Memory B cell (primary cell): ENCODE results near the gene RSPH9.

Experiments
- ATAC-seq: fragments of 150-1000 bp; cut with Tn5 transposase; 2 replicates; pipeline ENCODE4 v1.10.0; 2021; ENCODE audit warnings: low read depth, mild to moderate bottlenecking, moderate library complexity
- DNase-seq, 2 donors: peaks; one replicate each; pipeline ENCODE4 v3.0.0; 2022; ENCODE audit warnings: low spot score in 2 of 2
- H3K27ac Mint-ChIP-seq: one replicate; pipeline ENCODE4 v1.8.0; 2022; ENCODE audit warnings: mild to moderate bottlenecking, moderate library complexity, mixed read lengths
- H3K27me3 Mint-ChIP-seq: one replicate; pipeline ENCODE4 v1.8.0; 2022; ENCODE audit warnings: mixed read lengths
- H3K36me3 Mint-ChIP-seq: one replicate; pipeline ENCODE4 v1.8.0; 2022; ENCODE audit warnings: mild to moderate bottlenecking, mixed read lengths
- H3K4me1 Mint-ChIP-seq: one replicate; pipeline ENCODE4 v1.8.0; 2022; ENCODE audit warnings: mixed read lengths
- H3K4me3 Mint-ChIP-seq: one replicate; pipeline ENCODE4 v1.8.0; 2022; ENCODE audit warnings: mild to moderate bottlenecking, moderate library complexity, mixed read lengths
- H3K9me3 Mint-ChIP-seq: one replicate; pipeline ENCODE4 v1.8.0; 2022; ENCODE audit warnings: mixed read lengths

Gene RSPH9

DNA sequence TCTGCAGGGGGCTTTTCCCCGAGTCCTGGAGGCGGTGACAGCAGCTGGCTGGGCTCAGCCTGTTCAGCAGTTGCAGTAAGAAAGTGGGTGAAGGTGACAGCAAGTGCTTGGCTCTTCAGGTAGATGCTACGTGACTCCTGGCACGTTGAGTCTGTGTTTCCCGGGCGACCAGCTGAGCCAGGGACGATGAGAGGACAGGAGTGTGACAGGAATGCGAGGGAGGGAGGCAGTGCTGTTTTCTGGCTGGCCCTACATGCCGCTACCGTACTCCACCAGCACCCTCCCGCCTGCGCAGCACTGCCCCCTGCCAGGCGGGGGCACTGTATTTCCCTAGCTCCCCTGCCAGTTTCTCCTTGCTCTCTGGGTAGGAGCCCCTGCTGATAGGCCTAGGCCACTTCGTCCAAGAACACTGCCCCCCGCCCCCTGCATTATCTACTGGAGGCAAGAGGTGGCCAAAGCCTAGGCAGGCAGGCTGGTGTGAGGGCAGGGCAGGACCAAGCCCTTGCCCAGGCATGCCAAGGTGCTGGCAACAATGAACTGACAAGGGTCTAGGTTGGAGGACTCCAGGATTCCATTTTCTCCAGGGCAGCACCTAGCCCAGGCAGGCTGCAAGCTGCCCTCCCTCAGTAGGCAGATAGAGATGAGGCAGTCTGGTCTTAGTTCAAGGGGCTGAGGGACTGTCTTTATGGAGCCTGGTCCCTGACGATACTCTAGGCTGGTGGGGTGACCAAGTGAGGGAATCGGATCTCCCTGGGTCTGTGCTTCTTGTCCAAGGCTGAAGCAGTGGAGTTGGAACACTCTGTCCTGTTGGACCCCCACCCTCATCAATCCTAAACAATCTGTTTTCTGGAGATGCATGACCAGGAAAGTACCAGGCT, 23.6 kb downstream of the RSPH9 start:
- H3K27ac Mint-ChIP-seq, result peak overlapping the region; percentile 60
- peak overlapping the region; percentile 49 for H3K4me3 Mint-ChIP-seq
- H3K9me3 Mint-ChIP-seq, result no peaks in the 10 kb centered on the region
- peak; percentile 82 for ATAC-seq
- H3K36me3 Mint-ChIP-seq, result peaks cover 14% of the 10 kb centered on the region
- DNase-seq, result peak; percentile 44 to 55
- H3K27me3 Mint-ChIP-seq, result peaks cover 2% of the 10 kb centered on the region
- H3K4me1 Mint-ChIP-seq, result peaks cover 15% of the 10 kb centered on the region

DNA sequence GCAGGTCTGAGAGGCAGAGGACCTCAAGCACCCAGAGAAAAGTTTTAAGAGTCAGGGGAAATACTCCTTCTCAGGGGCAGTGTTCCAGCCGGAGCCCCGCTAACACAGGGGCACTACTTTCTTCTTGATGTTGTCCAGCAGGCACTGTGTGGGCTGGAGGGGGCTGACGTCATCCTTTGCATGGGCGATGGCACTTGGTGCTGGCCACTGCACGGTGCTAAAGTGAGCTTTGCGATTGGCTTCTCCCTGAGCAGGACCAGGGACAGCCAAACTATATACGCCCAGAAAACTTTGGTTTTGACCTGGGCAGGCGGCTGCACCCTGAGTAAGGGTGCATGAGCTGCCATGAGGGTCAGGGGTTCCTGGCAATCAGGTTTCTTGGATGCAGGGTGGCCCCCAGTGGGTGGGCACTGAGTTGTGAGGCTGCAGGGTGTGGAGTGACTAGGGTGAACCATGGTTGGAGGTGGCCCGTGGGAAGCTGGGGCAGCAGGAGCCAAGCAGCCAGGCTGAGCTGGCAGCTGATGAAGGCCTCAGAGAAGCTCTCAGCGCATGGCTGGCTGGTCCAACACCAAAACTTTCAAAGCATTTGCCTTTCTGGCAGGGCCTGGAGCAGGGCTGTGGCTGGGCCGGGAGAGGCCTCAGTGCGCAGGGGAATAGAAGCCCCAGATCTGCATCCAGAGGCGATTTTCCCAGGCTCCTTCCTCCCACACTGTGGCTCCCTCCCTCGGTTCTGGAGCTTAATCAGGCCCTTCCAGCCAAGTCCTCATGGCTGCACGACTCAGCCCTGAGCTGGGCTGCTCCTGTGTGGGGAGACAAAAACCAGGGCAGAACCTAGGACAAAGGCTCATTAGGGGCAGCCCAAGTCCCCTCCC, 24.4 kb downstream of the RSPH9 start:
- DNase-seq, result no peak
- ATAC-seq, result no peak
- Mint-ChIP-seq H3K27me3 (peaks cover under 1% of the 10 kb centered on the region), H3K9me3 (no peaks in the 10 kb centered on the region), H3K4me1 (peaks cover 15% of the 10 kb centered on the region), H3K36me3 (peaks cover 14% of the 10 kb centered on the region), H3K27ac (no peak overlapping the region), H3K4me3 (no peak overlapping the region)

- no peaks in the 10 kb centered on the region for H3K9me3 Mint-ChIP-seq
- H3K36me3 Mint-ChIP-seq, result peaks cover 17% of the 10 kb centered on the region
- H3K4me3 Mint-ChIP-seq, result no peak overlapping the region
- H3K27ac Mint-ChIP-seq, result peak overlapping the region; percentile 55
- DNase-seq, result no peak
- H3K4me1 Mint-ChIP-seq, result peaks cover 15% of the 10 kb centered on the region
- H3K27me3 Mint-ChIP-seq, result no peaks in the 10 kb centered on the region
- no peak for ATAC-seq
Measured at GRCh38 chr6:43669922-43670622, 25.2 kb downstream of the RSPH9 start.

DNA sequence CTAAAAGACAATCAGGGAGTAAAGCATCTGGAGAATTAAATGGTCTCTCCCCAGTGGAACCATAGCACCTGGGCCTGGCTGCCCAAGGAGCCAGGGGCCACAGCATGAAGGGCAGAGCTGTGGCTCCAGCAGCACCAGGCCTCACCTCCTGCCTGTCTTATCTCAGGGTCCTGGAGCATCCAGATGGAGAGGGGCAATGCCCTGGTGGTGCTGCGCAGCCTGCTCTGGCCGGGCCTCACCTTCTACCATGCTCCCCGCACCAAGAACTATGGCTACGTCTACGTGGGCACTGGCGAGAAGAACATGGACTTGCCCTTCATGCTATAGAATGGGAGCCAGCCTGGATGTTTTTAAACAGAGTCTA, 25.8 kb downstream of the RSPH9 start:
- Mint-ChIP-seq H3K27me3 (no peaks in the 10 kb centered on the region), H3K36me3 (peaks cover 17% of the 10 kb centered on the region), H3K27ac (peak overlapping the region; percentile 55), H3K4me3 (no peak overlapping the region), H3K4me1 (peaks cover 15% of the 10 kb centered on the region), H3K9me3 (no peaks in the 10 kb centered on the region)
- ATAC-seq (no peak), DNase-seq (no peak)

DNA sequence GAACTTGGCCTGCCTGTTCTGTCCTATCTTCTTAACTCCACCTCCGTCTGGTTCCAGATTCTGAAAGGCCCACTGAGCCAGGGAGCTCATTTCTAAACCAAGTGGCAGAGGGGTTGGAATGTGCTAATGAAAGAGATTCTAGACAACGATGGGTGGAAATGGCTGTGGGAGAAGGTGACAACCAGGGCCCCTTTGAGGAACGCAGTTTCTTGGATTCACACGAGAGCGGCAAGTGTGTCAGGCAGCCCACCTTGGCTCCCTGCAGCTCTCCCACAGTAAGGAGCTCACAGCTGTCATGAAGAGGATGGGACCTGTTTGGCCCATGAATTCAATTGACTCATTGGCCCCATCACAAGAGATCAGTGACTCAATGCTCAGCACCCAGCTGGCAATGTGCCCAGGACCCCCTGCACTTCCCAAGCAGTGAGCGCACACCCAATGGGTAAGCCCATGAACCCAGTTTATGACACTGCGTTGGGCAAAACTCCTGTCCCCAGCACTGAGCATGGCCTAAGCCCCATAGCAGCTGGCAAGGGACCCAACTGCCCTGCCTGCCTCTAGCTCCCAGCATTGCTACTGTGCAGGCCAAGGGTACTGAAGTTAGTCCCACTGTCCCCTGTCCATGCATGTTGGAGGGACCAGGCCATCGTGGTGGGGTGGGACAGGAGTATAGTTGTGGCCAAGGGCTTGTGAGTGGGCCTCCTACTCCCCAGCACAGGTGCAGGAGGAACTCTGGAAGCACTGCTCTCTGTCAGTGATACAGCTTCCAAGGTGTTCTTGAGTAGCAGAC, 26.4 kb downstream of the RSPH9 start:
- peaks cover 15% of the 10 kb centered on the region for H3K4me1 Mint-ChIP-seq
- DNase-seq, result no peak
- H3K4me3 Mint-ChIP-seq, result no peak overlapping the region
- H3K27me3 Mint-ChIP-seq, result no peaks in the 10 kb centered on the region
- no peak overlapping the region for H3K27ac Mint-ChIP-seq
- no peak for ATAC-seq
- H3K36me3 Mint-ChIP-seq, result peaks cover 17% of the 10 kb centered on the region
- no peaks in the 10 kb centered on the region for H3K9me3 Mint-ChIP-seq

DNA sequence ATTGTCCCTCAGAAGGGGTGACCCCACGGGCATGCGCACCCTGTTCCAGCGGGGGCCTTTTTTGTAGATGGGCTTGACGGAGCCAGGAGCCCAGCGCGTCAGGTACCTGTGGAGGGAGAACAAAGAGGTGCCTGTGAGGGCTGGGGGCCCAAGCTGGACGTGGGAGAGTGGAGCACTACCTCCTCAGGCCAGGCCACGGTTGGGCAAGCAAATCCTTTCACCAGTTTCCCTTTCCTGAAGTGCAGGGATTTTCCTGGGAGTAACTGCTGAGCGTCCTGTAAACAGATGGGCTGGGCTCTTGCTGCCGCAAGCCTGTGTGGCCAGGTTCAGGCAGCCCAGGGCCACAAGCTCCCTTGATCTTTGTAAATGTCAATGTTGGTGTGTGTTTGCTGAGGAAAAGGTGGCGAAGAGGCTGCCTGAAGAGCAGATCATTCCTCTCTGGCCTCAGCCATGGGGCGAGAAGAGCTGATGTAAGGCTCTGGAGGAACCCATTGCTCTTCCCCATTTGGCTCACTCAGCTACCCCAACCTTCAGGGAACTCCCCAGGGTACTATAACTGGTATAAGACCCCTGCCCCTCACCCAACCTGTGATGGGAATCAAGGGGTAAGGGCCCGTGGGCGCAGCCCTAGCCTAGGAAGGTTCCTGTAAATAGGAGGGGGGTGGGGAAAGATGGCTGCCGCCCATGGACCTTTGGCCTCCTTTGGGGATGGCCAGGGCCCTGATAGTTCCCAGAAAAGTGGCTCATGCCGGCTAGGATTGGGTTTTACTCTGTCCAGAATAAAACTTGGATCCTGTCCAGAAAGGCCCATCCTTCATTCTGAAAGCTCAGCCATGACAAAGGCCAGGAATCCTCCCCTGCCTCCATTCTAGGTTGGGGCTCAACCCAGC, 27.2 kb downstream of the RSPH9 start:
- DNase-seq (no peak), ATAC-seq (no peak)
- H3K27me3 Mint-ChIP-seq, result no peaks in the 10 kb centered on the region
- H3K27ac Mint-ChIP-seq, result no peak overlapping the region
- H3K4me1 Mint-ChIP-seq, result peaks cover 15% of the 10 kb centered on the region
- no peaks in the 10 kb centered on the region for H3K9me3 Mint-ChIP-seq
- no peak overlapping the region for H3K4me3 Mint-ChIP-seq
- peaks cover 17% of the 10 kb centered on the region for H3K36me3 Mint-ChIP-seq

- H3K27ac Mint-ChIP-seq, result no peak overlapping the region
- ATAC-seq (no peak), DNase-seq (no peak)
- H3K36me3 Mint-ChIP-seq, result peaks cover 25% of the 10 kb centered on the region
- H3K4me3 Mint-ChIP-seq, result no peak overlapping the region
- H3K4me1 Mint-ChIP-seq, result no peaks in the 10 kb centered on the region
- no peaks in the 10 kb centered on the region for H3K27me3 Mint-ChIP-seq
- no peaks in the 10 kb centered on the region for H3K9me3 Mint-ChIP-seq
Measured at GRCh38 chr6:43673444-43674084, 28.7 kb downstream of the RSPH9 start.

- DNase-seq (no peak), ATAC-seq (no peak)
- Mint-ChIP-seq H3K36me3 (peaks cover 25% of the 10 kb centered on the region), H3K9me3 (no peaks in the 10 kb centered on the region), H3K27ac (no peak overlapping the region), H3K4me1 (no peaks in the 10 kb centered on the region), H3K4me3 (no peak overlapping the region), H3K27me3 (no peaks in the 10 kb centered on the region)
Measured at GRCh38 chr6:43674291-43674690, 29.5 kb downstream of the RSPH9 start.

GRCh38 chr6:43674921-43675320, 30.1 kb downstream of the RSPH9 start:
- Mint-ChIP-seq H3K9me3 (no peaks in the 10 kb centered on the region), H3K4me3 (no peak overlapping the region), H3K27me3 (no peaks in the 10 kb centered on the region), H3K36me3 (peaks cover 26% of the 10 kb centered on the region), H3K4me1 (no peaks in the 10 kb centered on the region), H3K27ac (peak overlapping the region; percentile 70)
- no peak for DNase-seq
- no peak for ATAC-seq

DNA sequence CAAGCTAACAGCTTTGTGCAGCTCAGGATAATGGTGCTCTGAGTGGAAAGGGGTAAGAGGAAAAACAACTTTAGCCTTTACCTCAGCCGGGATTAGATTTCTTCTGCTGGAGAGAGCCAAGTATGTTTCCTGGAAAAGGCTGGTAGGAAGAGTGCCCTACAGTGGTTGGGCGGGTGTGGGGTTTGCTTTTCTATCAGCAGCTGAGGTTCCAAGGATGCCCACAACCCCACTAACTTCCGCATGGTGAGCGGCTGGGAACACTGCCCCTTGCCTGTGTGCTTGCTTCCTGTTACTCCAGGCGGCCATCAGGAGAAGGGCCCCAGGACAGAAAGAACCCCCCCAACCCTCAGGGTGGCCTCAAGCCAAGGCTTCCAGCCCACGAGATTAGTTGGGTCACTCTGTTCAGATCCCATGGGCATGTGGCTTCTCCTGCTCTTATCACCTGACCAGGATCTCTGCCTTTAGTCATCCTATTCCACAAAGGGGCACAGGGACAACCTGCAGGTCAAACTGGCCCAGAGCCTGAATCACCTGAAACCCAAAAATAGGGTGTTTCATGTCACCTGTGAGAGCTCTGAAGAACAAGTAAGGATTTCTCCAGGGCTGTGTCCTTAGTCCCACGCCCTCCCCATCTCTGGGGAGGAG, 32.2 kb downstream of the RSPH9 start:
- H3K36me3 Mint-ChIP-seq, result peaks cover 25% of the 10 kb centered on the region
- no peaks in the 10 kb centered on the region for H3K9me3 Mint-ChIP-seq
- no peak for ATAC-seq
- no peaks in the 10 kb centered on the region for H3K4me1 Mint-ChIP-seq
- H3K27me3 Mint-ChIP-seq, result no peaks in the 10 kb centered on the region
- no peak overlapping the region for H3K27ac Mint-ChIP-seq
- DNase-seq, result no peak
- H3K4me3 Mint-ChIP-seq, result no peak overlapping the region

DNA sequence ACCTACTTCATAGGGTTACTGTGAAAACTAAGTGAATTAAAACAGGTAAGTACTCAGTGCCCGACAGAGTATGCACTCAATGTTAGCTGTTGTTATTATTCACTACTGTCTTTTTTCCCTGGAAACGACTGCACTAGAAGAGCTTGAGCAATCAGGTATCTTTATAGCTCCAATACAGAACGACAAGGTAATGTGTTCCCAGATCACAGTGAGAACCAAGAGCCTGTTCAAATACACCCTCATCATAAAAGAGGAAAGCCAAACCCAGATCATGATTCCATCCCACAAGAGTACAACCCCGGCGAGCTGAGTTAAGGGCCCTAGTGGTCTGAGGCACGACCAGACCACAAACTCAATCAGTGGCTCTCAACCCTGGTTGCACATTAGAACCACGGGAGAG, 32.9 kb downstream of the RSPH9 start:
- Mint-ChIP-seq H3K36me3 (peaks cover 24% of the 10 kb centered on the region), H3K9me3 (no peaks in the 10 kb centered on the region), H3K4me3 (no peak overlapping the region), H3K27ac (no peak overlapping the region), H3K27me3 (no peaks in the 10 kb centered on the region), H3K4me1 (peaks cover 5% of the 10 kb centered on the region)
- ATAC-seq (no peak), DNase-seq (no peak)

DNA sequence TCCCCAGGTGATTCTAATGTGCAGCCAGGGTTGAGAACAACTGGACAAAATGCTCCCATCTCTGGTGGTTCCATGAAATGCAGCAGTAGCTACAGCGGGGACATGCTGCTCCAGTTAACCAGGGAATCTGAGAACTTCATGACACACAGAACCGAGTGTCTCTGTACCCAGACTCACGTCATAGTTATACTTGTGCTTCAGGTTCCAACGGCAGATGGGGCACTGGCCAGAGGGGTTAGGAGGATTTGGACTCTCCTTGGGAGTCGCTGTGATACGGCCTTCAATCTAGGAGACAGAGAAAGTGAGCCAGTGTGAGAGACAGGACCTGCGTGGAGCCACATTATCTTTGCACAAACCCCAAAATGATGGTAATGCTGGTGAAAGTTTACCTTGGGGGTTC, 33.5 kb downstream of the RSPH9 start:
- H3K4me1 Mint-ChIP-seq, result peaks cover 9% of the 10 kb centered on the region
- peaks cover 20% of the 10 kb centered on the region for H3K36me3 Mint-ChIP-seq
- H3K4me3 Mint-ChIP-seq, result no peak overlapping the region
- no peaks in the 10 kb centered on the region for H3K27me3 Mint-ChIP-seq
- no peak for ATAC-seq
- no peaks in the 10 kb centered on the region for H3K9me3 Mint-ChIP-seq
- DNase-seq, result no peak
- no peak overlapping the region for H3K27ac Mint-ChIP-seq
